Tibial nerve (tissue), 3 donors: ENCODE measurements around the gene FLT4.

ENCODE experiments used
- POLR2A ChIP-seq, 2 donors: fragments of 450-650 bp; IDR thresholded peaks; one replicate each; pipeline ENCODE4 v1.6.1; 2017; ENCODE audit warnings: antibody characterized with exemption in 2 of 2, mild to moderate bottlenecking in 2 of 2, moderate library complexity in 2 of 2
- TF ChIP-seq, protein P1 (sequence below), 5 experiments: fragments of 200-600 bp in 3 of 5; fragments of 450-650 bp in 2 of 5; sonication (generic) in 3 of 5; IDR thresholded peaks; one replicate each; pipeline ENCODE4 v1.5.1; 2016 to 2019; ENCODE audit warnings: antibody characterized with exemption in 5 of 5, mild to moderate bottlenecking in 3 of 5, moderate library complexity in 2 of 5

DNA sequence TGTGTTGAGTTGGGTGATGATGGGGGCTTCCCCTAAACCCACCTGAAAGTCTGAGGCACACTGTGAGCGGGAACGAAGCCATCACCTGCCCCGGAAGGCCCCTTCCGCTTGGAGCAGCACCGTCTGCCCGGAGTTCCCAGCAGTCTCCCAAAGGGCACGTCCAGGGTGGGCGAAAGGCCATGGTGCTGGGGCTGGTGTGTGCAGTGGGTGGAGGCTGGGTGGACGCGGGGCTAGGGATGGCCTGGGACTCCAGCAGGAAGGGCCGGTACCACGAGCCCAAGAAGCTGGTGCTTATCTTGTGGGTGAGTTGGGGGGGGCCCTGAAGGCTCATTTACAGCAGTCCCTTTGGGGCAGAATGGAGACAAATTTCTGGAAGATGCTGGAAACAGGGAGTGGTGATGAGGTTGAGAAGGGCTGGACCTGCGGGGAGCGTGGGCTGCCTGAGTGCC, 4.6 kb downstream of the FLT4 start:
- TF ChIP-seq, protein P1, sequence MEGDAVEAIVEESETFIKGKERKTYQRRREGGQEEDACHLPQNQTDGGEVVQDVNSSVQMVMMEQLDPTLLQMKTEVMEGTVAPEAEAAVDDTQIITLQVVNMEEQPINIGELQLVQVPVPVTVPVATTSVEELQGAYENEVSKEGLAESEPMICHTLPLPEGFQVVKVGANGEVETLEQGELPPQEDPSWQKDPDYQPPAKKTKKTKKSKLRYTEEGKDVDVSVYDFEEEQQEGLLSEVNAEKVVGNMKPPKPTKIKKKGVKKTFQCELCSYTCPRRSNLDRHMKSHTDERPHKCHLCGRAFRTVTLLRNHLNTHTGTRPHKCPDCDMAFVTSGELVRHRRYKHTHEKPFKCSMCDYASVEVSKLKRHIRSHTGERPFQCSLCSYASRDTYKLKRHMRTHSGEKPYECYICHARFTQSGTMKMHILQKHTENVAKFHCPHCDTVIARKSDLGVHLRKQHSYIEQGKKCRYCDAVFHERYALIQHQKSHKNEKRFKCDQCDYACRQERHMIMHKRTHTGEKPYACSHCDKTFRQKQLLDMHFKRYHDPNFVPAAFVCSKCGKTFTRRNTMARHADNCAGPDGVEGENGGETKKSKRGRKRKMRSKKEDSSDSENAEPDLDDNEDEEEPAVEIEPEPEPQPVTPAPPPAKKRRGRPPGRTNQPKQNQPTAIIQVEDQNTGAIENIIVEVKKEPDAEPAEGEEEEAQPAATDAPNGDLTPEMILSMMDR (IDR thresholded peaks at IDR 0.05) = no peak
- no peak for TF ChIP-seq POLR2A (IDR thresholded peaks at IDR 0.05)
